Stimulated activated CD4-positive, alpha-beta T cell treated with anti-CD3 and anti-CD28 coated beads, Interleukin-15, amount 100 ng/mL, for 24 hours (primary cell): ENCODE results near the gene SLC16A11.
"Not testable (repeated sequence)": the region's sequence is repeated elsewhere in the genome, so short reads cannot be mapped to it uniquely, and the experiment has no call there.

Experiments
- DNase-seq: peaks from one replicate; pipeline ENCODE4 v3.0.0-alpha.2; 2020

SLC16A11 gene, protein sequence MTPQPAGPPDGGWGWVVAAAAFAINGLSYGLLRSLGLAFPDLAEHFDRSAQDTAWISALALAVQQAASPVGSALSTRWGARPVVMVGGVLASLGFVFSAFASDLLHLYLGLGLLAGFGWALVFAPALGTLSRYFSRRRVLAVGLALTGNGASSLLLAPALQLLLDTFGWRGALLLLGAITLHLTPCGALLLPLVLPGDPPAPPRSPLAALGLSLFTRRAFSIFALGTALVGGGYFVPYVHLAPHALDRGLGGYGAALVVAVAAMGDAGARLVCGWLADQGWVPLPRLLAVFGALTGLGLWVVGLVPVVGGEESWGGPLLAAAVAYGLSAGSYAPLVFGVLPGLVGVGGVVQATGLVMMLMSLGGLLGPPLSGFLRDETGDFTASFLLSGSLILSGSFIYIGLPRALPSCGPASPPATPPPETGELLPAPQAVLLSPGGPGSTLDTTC

GRCh38 chr17:7043497-7044198 is at the start of gene SLC16A11:
Gene SLC16A11, minus strand, starts transcription at chr17:7044092. Its CDS starts 579 bp downstream, at chr17:7043513.
- peak; percentile 59 for DNase-seq

DNA sequence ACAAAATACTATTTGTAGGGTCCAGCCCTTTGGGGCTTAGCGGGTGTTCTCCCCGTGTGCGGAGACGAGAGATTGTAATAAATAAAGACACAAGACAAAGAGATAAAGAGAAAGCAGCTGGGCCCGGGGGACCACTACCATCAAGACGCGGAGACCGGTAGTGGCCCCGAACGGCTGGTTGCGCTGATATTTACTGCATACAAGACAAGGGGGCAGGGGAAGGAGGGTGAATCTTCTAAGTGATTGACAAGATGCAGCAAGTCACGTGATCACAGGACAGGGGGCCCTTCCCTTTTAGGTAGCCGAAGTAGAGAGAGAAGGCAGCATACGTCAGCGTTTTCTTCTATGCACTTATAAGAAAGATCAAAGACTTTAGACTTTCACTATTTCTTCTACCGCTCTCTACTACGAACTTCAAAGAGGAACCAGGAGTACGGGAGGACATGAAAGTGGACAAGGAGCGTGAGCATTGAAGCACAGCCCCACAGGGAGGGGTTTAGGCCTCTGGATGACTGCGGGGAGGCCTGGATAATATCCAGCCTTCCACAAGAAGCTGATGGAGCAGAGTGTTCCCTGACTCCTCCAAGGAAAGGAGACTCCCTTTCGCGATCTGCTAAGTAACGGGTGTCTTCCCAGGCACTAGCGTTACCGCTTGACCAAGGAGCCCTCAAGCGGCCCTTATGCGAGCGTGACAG is 47.6 kb upstream of the SLC16A11 start:
- DNase-seq, result not testable (repeated sequence)

- DNase-seq, result not testable (repeated sequence)
Measured at GRCh38 chr17:7089570-7089969, 45.7 kb upstream of the SLC16A11 start.

GRCh38 chr17:7088442-7088841 is 44.5 kb upstream of the SLC16A11 start:
- not testable (repeated sequence) for DNase-seq

DNA sequence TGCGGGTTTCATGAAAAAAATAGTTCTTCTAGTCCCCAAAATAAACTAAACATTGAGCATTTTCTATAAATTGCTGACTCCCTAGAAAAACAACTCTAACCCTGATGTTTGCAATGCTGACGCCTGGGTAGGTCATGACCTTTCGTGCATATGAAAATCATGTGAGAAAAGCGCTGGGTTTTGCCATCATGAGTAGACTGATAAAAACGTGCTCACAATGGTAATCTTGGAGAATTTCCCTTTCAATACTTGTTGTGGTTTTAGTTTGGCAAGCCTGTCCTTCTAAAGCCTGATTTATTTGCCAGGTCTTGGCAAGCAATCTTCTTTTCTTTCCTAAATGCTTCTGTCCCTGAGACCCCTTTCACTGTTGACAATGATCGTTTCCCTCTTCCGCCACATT is 40.2 kb upstream of the SLC16A11 start:
- DNase-seq, result no peak

GRCh38 chr17:7083592-7083991 is 39.7 kb upstream of the SLC16A11 start:
- DNase-seq, result no peak

DNA sequence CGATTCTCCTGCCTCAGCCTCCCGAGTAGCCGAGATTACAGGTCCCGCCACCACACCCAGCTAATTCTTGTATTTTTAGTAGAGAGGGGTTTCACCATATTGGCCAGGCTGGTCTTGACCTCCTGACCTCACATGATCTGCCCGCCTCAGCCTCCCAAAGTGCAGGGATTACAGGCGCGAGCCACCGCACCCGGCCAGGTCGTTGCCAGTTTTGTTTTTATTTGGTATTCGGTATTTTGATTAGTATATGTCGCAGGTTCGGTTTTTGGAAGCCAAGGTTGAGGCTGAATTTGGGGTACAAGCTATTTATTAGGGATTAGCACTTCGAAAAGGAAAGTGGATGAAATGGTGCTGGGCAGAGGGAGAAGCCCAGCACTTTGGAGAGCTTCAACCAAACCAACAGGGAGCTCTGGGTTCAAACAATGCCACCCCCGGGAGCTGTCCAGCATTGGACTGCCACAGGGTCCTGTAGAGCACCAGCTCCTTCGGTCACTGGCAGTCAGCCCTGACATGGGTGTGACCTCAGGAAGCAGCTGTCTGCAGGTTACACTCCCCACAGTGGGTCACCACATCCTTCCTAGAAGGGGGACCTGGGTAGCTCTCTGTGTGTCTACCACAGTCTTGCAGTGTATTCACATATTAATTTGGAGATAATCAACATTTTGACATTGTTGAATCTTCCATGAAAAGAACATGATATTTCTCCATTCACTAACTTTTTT is 37.6 kb upstream of the SLC16A11 start:
- no peak for DNase-seq

GRCh38 chr17:7080456-7081041 is 36.7 kb upstream of the SLC16A11 start:
- DNase-seq, result no peak

GRCh38 chr17:7079581-7080455 is 35.9 kb upstream of the SLC16A11 start, which contains the start of gene CLEC10A:
Gene CLEC10A, minus strand, starts transcription at chr17:7080251. Its CDS starts 1,439 bp downstream, at chr17:7078812.
- no peak for DNase-seq

DNA sequence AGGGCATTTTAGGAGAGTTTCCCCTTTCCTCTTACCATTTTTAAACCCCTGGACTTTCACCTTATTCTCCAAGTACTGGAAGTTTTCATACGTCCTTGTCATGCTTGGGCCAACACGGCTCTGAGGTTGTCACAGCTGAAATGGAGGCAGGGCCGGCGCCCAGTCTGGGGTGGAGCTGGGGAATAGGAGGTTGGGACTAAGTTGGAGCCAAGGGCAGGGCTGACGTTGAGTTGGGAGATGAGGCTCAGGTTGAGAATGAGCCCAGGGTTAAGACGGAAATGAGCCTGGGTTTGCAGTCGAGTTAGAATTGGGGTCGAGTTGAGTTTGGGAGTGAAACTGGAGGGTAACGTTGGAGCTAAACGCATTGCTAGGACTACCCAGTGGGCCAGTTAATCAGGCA is 34.8 kb upstream of the SLC16A11 start:
- no peak for DNase-seq

DNA sequence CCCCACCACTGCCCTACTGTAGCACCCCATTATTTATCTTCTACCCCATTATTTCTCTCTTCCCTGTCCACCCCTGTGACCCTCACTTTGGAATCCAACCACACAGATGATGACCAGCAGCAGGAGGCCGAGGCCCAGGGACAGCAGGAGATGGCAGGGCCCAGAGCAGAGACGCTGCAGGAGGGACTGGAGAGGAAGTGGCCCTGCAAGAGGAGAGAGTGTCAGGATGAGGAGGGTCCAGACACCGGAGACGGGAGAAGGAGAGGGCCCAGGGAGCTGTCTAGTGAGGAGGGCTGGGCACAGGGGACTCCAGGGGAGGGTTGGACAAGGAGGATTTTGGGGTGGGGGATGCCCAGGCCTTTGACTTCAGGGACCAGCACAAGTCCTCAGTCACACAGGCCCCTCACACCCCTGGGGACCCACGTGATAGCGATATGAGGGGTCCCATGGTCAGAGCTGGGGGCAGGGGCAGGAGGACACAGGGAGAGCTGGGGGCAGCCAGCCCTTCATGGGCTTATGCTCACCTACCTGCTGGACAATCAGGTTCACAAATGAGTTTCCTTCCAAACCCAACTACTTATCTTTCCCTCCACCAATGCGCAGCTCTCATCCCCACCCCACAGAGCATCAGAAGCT is 34.1 kb upstream of the SLC16A11 start:
- no peak for DNase-seq

- no peak for DNase-seq
Measured at GRCh38 chr17:7074931-7075330, 31.0 kb upstream of the SLC16A11 start.

DNA sequence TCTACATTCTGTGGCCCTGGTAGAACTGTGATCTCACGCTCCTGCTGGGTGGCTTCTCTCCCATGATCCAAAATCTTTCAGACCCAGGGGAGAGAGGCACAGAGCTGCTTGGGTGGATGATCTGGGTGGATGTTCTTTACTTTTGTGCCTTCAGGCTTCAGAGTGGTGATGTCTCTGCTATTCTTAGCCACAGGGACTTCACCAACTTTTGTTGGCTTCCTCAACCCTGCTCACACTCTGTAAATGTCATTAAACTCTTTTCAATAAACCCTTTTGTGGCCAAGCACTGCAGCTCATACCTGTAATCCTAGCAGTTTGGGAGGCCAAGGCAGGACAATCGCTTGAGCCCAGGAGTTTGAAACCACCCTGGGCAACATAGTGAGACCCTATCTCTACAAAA is 28.5 kb upstream of the SLC16A11 start:
- DNase-seq, result no peak

GRCh38 chr17:7070712-7071111 is 26.8 kb upstream of the SLC16A11 start:
- no peak for DNase-seq

GRCh38 chr17:7068268-7068667 is 24.4 kb upstream of the SLC16A11 start:
- no peak for DNase-seq

GRCh38 chr17:7067198-7067597 is 23.3 kb upstream of the SLC16A11 start:
- no peak for DNase-seq

DNA sequence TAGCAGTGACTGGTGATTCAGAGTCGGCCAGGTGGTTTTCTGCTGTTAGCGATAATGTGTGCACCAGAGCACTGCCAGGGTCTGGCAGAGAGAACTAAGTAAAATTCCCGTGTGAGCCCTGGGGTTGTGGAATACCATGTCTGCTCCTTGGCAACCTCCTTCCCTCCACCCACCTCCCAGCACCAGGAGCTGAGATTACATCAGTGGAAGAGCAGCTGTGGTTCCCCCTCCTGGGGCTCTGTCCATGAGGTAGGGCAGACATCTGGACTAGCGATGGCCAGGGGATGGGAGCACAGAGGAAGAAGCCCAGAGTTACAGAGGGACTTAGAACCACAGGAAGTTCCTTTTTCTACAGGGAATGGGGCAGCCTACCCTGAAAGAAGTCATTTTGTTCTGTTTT is 20.4 kb upstream of the SLC16A11 start:
- no peak for DNase-seq

GRCh38 chr17:7063518-7064094 is 19.7 kb upstream of the SLC16A11 start:
- DNase-seq, result no peak

GRCh38 chr17:7060165-7060891 is 16.4 kb upstream of the SLC16A11 start:
- DNase-seq, result peak; percentile 69
